Transverse colon (tissue), 3 donors: Measurements from ENCODE around the gene RARA.

Experiments used
- CTCF ChIP-seq, 5 experiments: fragments of 200-600 bp in 3 of 5; fragments of 450-650 bp in 2 of 5; sonication (generic) in 3 of 5; IDR thresholded peaks; 1 replicate in 2 of 5; 2 replicates in 3 of 5; pipeline ENCODE4 v1.5.1; 2016 to 2017; ENCODE audit warnings: antibody characterized with exemption in 5 of 5, inconsistent platforms in 3 of 5, mild to moderate bottlenecking in 2 of 5, moderate library complexity in 1 of 5
- EP300 ChIP-seq: sonication (generic); formaldehyde crosslinking; IDR thresholded peaks from one replicate; pipeline ENCODE4 v1.6.1; 2017; ENCODE audit warnings: antibody characterized with exemption, low read depth
- POLR2A ChIP-seq: fragments of 450-650 bp; IDR thresholded peaks from one replicate; pipeline ENCODE4 v1.6.1; 2016; ENCODE audit warnings: antibody characterized with exemption, mild to moderate bottlenecking, moderate library complexity

- TF ChIP-seq CTCF (IDR thresholded peaks at IDR 0.05) (no peak), POLR2A (no peak), EP300 (no peak)
These were observed 21.1 kb downstream of the RARA start for GRCh38 chr17:40329839-40330794.
